Measurements from ENCODE around the gene IFI16.
"Not testable (repeated sequence)": the region's sequence is repeated elsewhere in the genome, so short reads cannot be mapped to it uniquely, and the experiment has no call there.

IFI16 gene

DNA sequence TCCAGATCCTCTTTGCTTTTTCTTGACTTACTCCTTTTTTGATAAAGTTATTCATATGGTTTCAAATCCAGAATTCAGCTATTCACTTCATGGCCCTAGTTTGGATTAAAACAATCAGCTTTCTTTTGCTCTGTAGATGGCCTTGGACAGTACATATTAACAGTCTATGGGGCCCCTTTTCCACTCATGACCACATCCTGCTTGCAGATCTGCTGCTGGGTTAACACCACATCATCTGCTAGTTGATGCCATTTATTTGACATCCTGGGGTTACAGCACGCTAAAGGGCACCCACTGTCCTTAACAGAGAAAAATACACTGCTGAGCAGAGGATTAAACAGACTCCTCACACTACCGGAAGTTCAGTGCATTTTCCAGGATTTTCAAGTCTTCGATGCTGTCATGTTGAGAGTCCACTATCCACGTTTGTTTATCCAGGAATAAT, 941 bp upstream of the IFI16 start:
- FAIRE-seq = no peak

DNA sequence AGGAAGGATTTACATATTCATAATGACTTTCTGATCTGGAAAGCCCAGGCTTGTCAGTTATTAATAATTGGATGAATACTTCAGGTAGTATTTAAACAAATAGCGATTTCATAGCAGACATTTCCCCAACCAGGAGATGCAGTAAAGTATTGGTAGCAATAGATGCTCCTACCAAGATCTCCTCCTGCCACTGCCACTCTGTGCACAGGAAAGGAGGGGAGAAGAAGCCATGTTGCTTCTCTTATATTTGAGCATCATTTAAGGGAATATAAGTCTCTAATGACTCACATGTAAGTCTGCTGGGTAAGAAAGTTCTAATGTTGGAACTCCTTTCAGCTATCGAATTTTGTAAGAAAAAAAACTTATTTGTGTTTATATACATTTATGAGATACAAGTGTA, 420 bp upstream of the IFI16 start:
- no peak for FAIRE-seq

GRCh38 chr1:159010391-159010790, 684 bp downstream of the IFI16 start:
- peak; percentile 24 for FAIRE-seq

DNA sequence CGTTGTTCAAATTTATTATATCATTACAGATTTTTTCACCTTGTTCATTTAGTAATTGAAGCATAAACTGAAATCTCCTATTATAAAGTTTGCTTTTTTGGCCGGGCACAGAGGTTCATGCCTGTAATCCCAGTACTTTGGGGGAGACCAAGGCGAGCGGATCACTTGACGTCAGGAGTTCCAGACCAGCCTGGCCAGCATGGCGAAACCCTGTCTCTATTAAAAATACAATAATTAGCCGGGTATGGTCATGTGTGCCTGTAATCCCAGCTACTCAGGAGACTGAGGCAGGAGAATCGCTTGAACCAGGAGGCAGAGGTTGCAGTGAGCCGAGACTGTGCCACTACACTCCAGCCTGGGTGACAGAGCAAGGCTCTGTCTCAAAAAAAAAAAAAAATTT, 1.3 kb downstream of the IFI16 start:
- not testable (repeated sequence) for FAIRE-seq

- peak; percentile 69 for FAIRE-seq
Measured at GRCh38 chr1:159011751-159012150, 2.0 kb downstream of the IFI16 start.

DNA sequence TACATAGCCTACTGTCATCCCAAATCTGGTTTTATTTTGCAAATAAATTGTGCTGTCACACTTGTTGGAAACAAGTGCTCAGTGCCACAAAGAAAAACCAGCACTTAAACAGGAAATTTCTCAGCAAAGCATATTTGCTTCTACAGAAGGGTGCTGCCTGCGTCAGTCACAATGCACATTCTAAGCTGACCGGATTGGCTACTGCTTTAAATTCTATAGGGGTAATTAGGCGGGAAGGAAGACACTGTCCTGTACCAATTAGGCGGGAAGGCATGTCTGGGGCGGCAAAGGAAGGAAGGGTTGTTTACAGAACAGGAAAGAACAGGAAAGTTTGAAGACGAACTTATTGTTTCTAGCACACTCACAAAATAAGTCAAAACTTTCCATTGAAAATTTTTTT, 2.8 kb downstream of the IFI16 start:
- no peak for FAIRE-seq

- no peak for FAIRE-seq
Measured at GRCh38 chr1:159014003-159014571, 4.4 kb downstream of the IFI16 start.

DNA sequence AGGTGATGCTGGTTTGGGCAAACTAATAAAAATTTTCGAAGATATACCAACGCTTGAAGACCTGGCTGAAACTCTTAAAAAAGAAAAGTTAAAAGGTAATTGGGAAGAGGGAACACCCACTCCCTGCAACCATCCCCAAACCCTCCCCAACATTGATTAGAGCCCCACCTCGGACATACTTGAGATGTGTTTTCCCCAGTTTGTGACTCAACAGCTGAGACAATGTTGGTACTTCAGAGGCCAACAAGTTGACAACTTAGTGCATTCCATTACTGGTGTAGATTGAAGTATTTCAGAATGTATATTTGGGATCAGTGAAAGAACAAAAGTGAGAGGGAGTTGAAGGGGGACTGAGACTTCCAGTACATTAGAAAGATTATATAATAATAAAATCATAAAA, 5.1 kb downstream of the IFI16 start:
- FAIRE-seq = no peak

DNA sequence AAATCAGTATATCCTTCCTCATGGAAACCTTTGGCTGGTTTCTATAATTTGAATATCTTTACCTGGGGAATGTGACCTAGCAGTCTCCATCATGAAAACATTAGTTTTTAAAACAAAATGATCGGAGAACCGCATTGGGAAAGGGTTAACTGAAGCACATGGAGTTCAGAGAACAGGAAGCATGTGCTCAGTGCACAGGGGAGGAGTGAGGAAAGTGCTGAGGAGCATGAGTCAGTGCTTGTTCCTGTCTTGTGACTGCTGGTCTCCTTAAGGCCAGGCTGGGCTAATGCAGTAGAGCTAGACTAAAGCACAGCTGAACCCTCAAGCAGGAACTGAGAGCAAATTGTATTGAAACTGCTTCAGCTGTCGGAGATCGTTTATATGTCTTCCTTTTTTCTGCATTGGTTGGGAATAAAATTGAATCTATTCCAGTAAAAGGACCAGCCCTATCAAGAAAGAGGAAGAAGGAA, 5.8 kb downstream of the IFI16 start:
- no peak for FAIRE-seq

DNA sequence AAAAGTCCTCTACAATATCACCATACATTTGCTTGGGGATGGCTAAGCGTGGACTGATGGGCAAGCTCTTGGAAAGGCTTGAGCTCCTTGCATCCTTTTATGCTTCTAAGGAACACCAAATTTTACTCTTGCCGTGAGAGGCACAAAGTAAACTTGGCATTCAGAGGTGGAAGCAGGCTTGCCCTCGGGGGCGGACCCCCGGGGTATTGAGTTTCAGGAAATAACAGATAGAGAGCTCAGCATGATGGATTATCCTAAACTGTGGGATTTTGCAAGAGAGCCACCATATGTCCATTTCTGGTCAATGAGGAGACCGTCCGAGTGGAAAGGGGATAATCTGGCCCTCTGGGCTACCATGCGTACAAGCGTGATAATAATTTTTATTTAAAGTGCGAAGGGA, 14.0 kb downstream of the IFI16 start:
- no peak for FAIRE-seq

DNA sequence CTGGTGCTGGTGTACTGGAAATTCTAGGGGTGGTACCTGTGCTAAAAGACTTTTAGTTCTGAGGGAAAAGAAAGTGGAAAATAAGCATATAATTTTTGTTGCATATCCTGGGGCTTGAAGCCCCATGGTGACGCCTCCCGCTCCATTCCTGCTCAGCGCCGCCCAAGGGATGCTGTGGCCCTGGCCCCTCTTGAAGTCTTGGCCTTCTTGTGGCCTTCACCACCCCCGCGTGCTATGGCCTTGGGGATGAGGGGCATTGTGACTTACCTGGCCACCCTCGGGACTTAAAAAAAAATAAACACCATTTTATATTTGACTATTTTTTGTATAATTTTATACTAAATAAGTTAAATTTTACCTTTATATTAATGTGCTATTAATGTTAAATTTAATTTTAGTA, 15.3 kb downstream of the IFI16 start:
- FAIRE-seq = no peak

DNA sequence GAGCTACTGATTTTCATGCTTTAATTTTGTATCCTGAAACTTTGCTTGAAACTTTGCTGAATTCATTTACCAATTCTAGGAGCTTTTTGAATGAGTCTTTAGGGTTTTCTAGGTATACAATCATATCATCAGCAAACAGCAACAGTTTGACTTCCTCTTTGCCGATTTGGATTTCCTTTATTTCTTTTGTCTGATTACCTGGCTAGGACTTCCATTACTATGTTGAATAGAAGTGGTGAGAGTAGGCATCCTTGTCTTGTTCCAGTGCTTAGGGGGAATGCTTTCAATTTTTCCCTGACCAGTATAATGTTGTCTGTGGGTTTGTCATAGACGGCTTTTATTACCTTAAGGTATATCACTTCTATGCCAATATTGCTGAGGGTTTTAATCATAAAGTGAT, 17.1 kb downstream of the IFI16 start:
- not testable (repeated sequence) for FAIRE-seq

GRCh38 chr1:159030311-159030710, 20.6 kb downstream of the IFI16 start:
- FAIRE-seq = no peak

DNA sequence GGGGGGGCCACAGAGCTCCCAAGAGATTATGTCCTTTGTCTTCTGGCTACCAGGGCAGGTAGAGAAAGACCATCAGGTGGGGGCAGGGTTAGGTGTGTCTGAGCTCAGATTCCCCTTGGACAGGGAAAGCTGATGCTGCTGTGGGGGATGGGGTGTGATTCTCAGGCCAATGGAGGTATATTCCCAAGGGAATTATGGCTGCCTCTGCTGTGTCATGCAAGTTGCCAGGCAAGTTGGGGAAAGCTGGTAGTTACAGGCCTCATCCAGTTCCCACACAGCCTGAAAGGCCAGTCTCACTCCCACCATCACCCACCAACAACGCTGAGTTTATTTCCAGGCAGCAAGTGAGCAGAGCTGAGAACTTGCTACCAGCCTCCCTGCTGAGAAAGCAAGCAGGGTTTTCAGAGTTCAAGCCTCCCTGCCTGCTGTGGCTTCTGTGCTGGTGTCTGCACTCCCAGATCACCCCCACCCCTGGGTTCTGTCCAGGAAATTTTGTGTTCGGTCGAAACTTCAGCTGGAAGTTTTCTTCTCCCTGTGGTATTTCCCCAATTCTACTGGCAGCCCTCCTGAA, 21.3 kb downstream of the IFI16 start:
- no peak for FAIRE-seq

- no peak for FAIRE-seq
Measured at GRCh38 chr1:159040206-159040605, 30.5 kb downstream of the IFI16 start.

GRCh38 chr1:159040893-159041724, 31.4 kb downstream of the IFI16 start:
- FAIRE-seq = no peak

DNA sequence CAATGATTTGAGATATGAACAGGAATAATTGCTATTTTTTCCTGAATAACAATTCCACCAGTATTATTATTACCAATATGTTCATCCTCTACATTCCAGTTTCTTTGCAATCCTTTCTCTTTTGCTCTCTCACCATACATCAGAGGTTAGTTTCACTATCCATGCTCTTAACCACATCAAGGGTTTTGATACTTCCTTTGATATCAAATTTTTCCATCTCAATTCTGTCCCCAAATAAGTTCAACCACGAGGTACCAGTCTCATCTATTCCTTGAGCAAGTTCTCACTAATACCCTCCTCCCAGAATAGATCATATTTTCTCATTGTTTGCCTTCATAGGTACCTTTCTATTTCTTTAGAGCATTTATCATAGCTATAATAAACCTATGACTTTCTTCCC, 36.8 kb downstream of the IFI16 start:
- not testable (repeated sequence) for FAIRE-seq

DNA sequence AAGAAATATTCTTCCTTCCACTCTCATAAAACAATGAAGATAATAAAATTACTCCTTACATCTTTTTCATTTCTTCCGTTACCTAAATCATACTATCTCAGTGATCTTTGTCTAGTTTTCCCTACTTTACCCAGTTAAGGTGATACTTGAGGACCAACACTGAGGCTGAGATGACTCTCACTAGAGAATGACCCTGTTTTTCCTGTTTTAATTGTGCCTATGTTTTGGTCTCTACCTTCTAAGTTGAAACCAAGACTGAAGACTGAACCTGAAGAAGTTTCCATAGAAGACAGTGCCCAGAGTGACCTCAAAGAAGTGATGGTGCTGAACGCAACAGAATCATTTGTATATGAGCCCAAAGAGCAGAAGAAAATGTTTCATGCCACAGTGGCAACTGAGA, 41.7 kb downstream of the IFI16 start:
- FAIRE-seq = no peak

- no peak for FAIRE-seq
Measured at GRCh38 chr1:159054427-159054826, 44.7 kb downstream of the IFI16 start.

GRCh38 chr1:159055181-159055641, 45.5 kb downstream of the IFI16 start:
- FAIRE-seq = no peak

DNA sequence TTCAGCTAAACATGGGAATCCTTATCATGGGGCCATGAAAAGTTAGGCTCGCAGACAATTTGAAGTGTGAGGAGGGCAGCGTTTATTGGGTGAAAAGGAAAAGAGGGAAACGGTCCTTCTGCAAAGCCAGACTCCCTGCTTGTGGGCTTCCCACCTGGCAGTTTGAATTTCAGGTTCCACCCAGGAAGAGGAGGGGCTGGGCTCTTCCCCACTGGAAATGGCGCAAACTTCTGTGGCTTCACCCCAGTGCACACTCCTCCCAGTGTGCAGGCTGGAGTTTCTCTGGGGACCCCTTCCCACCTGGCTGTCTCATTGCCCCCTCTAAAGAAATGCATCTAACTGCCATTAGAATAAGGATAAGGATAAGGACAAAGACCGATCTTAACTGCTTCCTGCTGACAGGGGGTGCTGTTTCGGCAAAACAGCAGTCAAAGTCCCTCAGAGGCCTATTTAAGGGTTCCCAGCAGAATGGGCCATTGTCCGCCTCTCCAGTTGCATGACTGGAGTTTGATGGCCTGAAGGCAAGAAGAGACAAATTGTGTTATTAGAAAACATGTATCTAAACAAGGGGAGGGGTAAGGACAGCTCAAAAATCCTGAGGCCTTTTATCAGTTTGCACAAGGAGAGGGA, 46.5 kb downstream of the IFI16 start:
- FAIRE-seq = no peak

DNA sequence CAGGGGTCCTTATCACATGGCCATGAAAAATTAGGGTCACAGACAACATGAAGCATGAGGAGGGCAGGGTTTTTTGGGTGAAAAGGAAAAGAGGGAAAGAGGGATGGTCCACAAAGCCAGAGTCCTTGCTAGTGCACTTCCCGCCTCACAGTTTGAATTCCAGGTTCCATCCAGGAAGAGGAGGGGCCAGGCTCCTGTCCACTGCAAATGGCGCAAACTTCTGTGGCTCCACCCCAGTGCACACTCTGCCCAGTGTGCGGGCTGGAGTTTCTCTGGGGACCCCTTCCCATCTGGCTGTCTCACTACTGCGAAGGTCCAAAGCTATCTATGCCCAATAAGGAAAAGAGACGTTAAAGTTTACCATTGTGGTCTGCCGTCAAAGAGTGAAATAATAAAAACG, 49.0 kb downstream of the IFI16 start:
- FAIRE-seq = no peak

GRCh38 chr1:159065106-159065505, 55.4 kb downstream of the IFI16 start:
- FAIRE-seq = no peak
